Motor neuron (in vitro differentiated cells): ENCODE results near the gene JMJD8. TPM values are rescaled to one million over a fixed set of nuclear protein-coding genes. Genes with fewer than 3 reads are reported as not detected.
A peak's percentile ranks its signal among the peaks of the same experiment; 100 is the strongest.
"Not testable (repeated sequence)": the region's sequence is repeated elsewhere in the genome, so short reads cannot be mapped to it uniquely, and the experiment has no call there.

Source experiments
- ATAC-seq, 8 experiments: fragments of 200-7000 bp; cut with Tn5 transposase; replicated peaks in 6 of 8; 2 replicates each; pipeline ENCODE4 v1.8.0; 2021; ENCODE audit warnings: mild to moderate bottlenecking in 8 of 8, moderate library complexity in 8 of 8
- H3K27ac ChIP-seq, 2 donors: fragments of 250-450 bp; sonication (Bioruptor Pico); 2 replicates each; pipeline ENCODE4 v1.9.0; 2021; ENCODE audit warnings: antibody characterized with exemption in 2 of 2, mild to moderate bottlenecking in 2 of 2, moderate library complexity in 1 of 2
- H3K4me1 ChIP-seq, 2 donors: fragments of 250-450 bp; sonication (Bioruptor Pico); replicated peaks in 1 of 2; 2 replicates each; pipeline ENCODE4 v1.6.1; 2021; ENCODE audit warnings: antibody characterized with exemption in 2 of 2, mild to moderate bottlenecking in 2 of 2, moderate library complexity in 1 of 2
- H3K4me3 ChIP-seq, 5 donors: fragments of 250-450 bp; sonication (Bioruptor Pico); 2 replicates each; pipeline ENCODE4 v1.9.0; 2021; ENCODE audit warnings: antibody characterized with exemption in 5 of 5, mild to moderate bottlenecking in 5 of 5, moderate library complexity in 4 of 5
- WGBS, 10 experiments: fragments of 450-650 bp; shearing (Covaris generic); methylation state at CpG; one replicate each; pipeline ENCODE4 v1.0.0; 2022; 5-methylcytosine and 5-hydroxymethylcytosine counted together
- in situ Hi-C, 9 experiments: fragments of 400-800 bp; cut with MboI; loops; one replicate each; pipeline ENCODE4 v1.15.0; 2021; ENCODE audit warnings: low sequenced_read_pairs in 9 of 9, low pct_unique_long_range_greater_than_20kb in 2 of 9; ENCODE audit not compliant: unreplicated experiment in 9 of 9
- total RNA-seq, 8 experiments: library from RNA; unstranded; fragments of 300-600 nt; gene quantifications; 2 replicates each; pipeline versions ENCODE4 v1.2.3 to v1.2.4, GENCODE V29; 2022

Gene JMJD8
- total RNA-seq, 8 experiments from 2014 or later: 18.1 to 56.4 (median 33.2) TPM

- 82 to 100% (median 90%) methylated on average over 1 to 11 of the region's 16 CpGs; no CpG with 5 or more reads in 3 of the 10 experiments for WGBS, 10 experiments
- H3K27ac ChIP-seq, H3K4me3 ChIP-seq, in situ Hi-C loops, ATAC-seq: not testable (repeated sequence)
- H3K4me1 ChIP-seq: peaks cover 25 to 28% of the 10 kb centered on the region in 2 donors
Observed at GRCh38 chr16:691242-691641, 7.1 kb upstream of the JMJD8 start.

- in situ Hi-C loops: no loop called here
- Histone ChIP-seq H3K4me1 (peaks cover 20 to 25% of the 10 kb centered on the region in 2 donors), H3K27ac (peak overlapping the region; percentile 88 to 97), H3K4me3 (peak overlapping the region; percentile 89 to 99 (median 97))
- 64 to 100% (median 80%) methylated on average over 1 to 9 of the region's 26 CpGs; no CpG with 5 or more reads in 2 of the 10 experiments for WGBS, 10 experiments
- no peak for ATAC-seq
Observed at GRCh38 chr16:689175-689897, 5.2 kb upstream of the JMJD8 start.

DNA sequence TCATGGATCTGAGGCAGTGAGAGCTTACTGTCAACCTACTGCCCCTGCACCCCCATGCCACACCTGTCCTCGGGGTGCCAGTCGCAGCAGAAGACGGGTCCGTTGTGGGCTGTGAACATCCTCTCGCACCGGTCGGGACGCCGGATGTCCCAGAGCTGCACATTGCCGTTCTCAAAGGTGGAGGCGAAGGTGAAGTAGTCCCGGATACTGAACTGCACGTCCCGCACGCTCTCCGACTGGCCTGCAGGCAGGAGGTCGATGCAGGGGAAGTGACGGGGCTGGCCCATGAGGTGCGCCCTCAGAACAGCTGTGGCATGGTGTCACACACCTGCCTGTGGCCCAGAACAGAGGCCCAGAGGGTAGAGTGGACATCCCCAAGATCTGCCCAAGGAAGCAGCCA, 3.4 kb upstream of the JMJD8 start:
- WGBS, 10 experiments: 58 to 100% (median 95%) methylated on average over 1 to 12 of the region's 19 CpGs; no CpG with 5 or more reads in 4 of the 10 experiments
- no peak for ATAC-seq
- in situ Hi-C loops: no loop called here

GRCh38 chr16:686459-687260, 2.5 kb upstream of the JMJD8 start:
- ATAC-seq: no peak
- H3K4me1 ChIP-seq: peaks cover 28 to 31% of the 10 kb centered on the region in 2 donors
- in situ Hi-C loops: no loop called here
- no peak overlapping the region for H3K4me3 ChIP-seq
- 60 to 94% (median 91%) methylated on average over 1 to 16 of the region's 51 CpGs; no CpG with 5 or more reads in 6 of the 10 experiments for WGBS, 10 experiments
- no peak overlapping the region for H3K27ac ChIP-seq

More for the DNA sequence above, 3.4 kb upstream of the JMJD8 start:
- no peak overlapping the region for H3K27ac ChIP-seq
- H3K4me3 ChIP-seq: no peak overlapping the region
- H3K4me1 ChIP-seq: peaks cover 26 to 29% of the 10 kb centered on the region in 2 donors

DNA sequence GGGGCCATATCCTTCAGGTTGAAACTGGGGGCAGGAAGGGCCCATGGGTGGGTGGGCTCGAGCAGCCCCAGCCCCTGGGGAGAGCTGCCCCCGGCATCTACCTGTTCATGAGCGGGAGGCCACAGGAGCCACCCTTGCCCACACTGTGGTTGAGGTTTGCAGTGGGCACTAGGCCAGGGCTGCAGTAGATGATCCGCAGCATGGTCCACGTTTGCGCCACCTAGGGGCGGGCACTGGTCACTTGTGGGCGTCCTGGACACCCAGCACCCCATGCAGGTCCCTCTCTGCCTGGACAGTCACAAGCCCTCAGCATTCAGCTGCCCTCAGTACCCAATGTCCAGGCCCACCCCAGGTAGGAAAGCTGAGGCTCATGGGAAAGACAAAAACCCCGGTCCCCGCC, 1.8 kb upstream of the JMJD8 start:
- ATAC-seq: no peak
- no peak overlapping the region for H3K27ac ChIP-seq
- in situ Hi-C loops: no loop called here
- WGBS, 10 experiments: 84 to 100% methylated on average over 2 to 5 of the region's 10 CpGs; no CpG with 5 or more reads in 8 of the 10 experiments
- peaks cover 35 to 37% of the 10 kb centered on the region in 2 donors for H3K4me1 ChIP-seq
- no peak overlapping the region for H3K4me3 ChIP-seq

DNA sequence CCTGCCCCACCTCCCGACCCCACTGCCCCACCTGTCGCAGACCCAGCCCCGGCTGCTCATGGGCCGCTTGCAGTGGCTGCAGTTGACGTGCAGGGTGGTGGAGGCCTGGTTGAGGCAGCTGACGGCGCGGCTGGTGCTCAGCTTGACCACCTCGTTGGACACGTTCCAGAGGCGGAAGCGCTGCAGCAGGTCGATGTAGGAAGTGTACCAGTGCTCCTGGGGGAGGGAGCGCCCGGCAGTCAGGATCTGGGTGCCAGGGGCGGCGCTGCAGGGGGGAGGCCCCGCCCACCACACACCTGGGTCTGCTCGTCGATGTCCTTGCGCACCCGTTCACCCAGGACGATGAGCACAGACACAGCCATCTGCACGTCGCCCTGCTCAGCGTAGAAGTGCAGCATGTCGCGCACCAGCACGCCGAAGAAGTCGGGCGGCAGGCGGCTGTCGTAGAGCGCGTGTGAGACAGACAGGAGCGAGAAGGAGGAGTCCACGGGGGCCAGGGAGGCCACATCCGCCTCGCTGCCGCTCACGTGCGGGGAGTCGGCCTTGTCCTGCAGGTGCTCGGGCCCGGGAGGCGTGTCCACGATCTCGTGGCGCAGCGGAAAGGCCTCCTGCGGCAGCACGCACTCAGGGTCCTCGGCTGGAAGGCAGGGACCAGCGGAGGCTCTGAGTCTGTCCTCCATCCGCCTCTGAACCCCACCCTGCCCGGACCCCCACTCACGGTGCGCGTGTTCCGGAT, 995 bp upstream of the JMJD8 start:
- Histone ChIP-seq H3K4me3 (peak overlapping the region in 1 of 5 donors; percentile 88), H3K4me1 (peaks cover 35 to 36% of the 10 kb centered on the region in 2 donors), H3K27ac (peak overlapping the region; percentile 72 to 94)
- no peak for ATAC-seq
- in situ Hi-C loops: no loop called here
- 93 to 100% methylated on average over 1 to 5 of the region's 61 CpGs; no CpG with 5 or more reads in 8 of the 10 experiments for WGBS, 10 experiments

GRCh38 chr16:683396-684070, 601 bp downstream of the JMJD8 start:
- WGBS, 10 experiments: 0 to 80% (median 20%) methylated on average over 2 to 7 of the region's 57 CpGs; no CpG with 5 or more reads in 5 of the 10 experiments
- Histone ChIP-seq H3K4me1 (peaks cover 34 to 35% of the 10 kb centered on the region in 2 donors), H3K27ac (peak overlapping the region; percentile 74 to 94), H3K4me3 (peak overlapping the region; percentile 52 to 89 (median 85))
- ATAC-seq: no peak
- in situ Hi-C loops: no loop called here

DNA sequence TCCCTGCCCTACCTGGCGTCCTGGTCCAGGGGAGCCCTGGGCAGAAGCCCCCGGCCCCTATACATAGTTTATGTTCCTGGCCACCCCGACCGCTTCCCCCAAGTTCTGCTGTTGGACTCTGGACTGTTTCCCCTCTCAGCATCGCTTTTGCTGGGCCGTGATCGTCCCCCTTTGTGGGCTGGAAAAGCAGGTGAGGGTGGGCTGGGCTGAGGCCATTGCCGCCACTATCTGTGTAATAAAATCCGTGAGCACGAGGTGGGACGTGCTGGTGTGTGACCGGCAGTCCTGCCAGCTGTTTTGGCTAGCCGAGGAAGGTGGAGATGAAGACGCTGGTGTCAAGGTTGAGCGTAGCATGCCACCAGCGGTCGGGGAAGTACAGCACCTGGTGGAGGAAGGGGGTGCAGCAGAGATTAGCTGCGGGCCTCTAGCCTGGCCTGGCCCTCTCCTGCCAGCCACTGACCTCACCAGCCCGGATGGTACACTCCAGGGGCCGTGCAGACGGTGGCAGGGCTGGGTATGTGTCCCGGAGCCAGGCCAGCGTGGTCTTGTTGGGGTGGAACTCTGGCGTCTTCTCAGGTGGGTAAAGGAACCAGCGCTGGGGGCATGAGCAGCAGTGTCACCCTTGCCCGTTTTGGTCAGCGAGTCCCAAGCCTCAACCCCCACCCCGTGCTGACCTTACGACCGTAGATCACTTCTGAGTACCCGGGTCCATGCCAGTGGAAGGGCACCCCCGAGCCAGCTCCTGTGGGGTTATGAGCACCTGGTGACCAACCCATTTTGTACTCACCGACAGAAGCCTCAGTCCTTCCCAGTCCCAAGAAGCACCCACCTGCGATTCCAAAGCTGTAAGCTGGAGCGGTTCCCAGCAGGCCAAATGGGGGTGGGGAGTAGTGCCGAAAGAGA, 1.4 kb downstream of the JMJD8 start:
- peaks cover 34 to 37% of the 10 kb centered on the region in 2 donors for H3K4me1 ChIP-seq
- H3K4me3 ChIP-seq: peak overlapping the region in 2 of 5 donors; percentile 85 to 88
- no peak overlapping the region for H3K27ac ChIP-seq
- no peak for ATAC-seq
- in situ Hi-C loops: no loop called here
- whole genome bisulfite sequencing, 10 experiments: 74 to 93% (median 80%) methylated on average over 2 to 12 of the region's 36 CpGs; no CpG with 5 or more reads in 5 of the 10 experiments

DNA sequence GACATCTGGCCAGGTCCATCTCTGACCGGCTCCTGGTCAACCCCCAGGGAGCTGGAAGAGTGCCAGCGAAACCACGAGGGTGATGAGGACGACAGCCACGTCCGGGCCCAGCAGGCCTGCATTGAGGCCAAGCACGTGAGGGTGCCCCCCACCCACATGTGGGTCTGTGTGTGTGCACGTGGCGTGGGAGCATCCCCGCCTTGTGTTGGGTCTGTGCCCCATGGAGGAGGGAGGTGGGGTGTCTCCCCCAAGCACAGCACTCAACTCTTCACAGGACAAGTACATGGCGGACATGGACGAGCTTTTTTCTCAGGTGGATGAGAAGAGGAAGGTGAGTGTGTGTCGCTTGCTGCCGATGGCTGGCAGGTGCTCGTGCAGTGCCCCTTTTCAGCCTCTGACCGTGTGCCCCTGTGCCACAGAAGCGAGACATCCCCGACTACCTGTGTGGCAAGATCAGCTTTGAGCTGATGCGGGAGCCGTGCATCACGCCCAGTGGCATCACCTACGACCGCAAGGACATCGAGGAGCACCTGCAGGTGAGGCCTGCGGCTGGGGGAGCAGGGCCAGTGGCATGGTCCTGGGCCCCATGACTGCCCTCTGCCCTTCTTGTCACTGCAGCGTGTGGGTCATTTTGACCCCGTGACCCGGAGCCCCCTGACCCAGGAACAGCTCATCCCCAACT, 2.2 kb downstream of the JMJD8 start:
- in situ Hi-C loops: no loop called here
- Histone ChIP-seq H3K4me3 (peak overlapping the region in 1 of 5 donors; percentile 92), H3K4me1 (peaks cover 34 to 37% of the 10 kb centered on the region in 2 donors), H3K27ac (no peak overlapping the region)
- WGBS, 10 experiments: 60 to 100% (median 76%) methylated on average over 1 to 16 of the region's 28 CpGs; no CpG with 5 or more reads in 3 of the 10 experiments
- no peak for ATAC-seq

DNA sequence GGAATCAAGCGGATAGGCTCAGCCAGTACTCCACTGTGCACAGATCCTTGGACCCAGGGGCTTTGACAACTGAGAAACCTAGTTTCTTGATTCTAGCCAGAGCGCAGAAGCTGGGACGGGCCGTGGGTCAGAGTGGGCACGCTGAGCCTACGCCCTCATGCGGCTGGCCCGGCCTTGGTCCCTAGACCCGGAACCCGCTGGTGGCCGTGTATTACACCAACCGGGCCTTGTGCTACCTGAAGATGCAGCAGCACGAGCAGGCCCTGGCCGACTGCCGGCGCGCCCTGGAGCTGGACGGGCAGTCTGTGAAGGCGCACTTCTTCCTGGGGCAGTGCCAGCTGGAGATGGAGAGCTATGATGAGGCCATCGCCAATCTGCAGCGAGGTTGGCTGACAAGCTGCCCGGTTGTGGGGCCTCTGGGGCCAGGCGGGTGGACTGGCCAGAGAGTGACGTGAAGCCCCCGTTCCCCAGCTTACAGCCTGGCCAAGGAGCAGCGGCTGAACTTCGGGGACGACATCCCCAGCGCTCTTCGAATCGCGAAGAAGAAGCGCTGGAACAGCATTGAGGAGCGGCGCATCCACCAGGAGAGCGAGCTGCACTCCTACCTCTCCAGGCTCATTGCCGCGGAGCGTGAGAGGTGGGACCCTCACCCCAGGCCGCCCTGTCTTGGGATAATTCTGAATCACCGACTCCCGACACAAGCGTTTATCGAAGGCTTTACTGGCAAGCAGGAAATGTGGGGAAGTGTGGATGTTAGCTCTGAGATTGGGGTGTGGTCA, 3.0 kb downstream of the JMJD8 start:
- no peak for ATAC-seq
- Histone ChIP-seq H3K27ac (peak overlapping the region; percentile 87 to 94), H3K4me1 (peaks cover 34 to 38% of the 10 kb centered on the region in 2 donors), H3K4me3 (peak overlapping the region; percentile 52 to 97 (median 70))
- WGBS, 10 experiments: 12 to 96% (median 72%) methylated on average over 4 to 10 of the region's 44 CpGs; no CpG with 5 or more reads in 7 of the 10 experiments
- in situ Hi-C loops: no loop called here
